SK-N-SH treated with all-trans-retinoic acid at 6 μM for 48 hours (cell line): Measurements from ENCODE around the gene PPP1R14D.

Source experiments
- ARNTL ChIP-seq: fragments of 450-650 bp; formaldehyde crosslinking; IDR thresholded peaks from 2 replicates; pipeline ENCODE4 v1.5.0; 2020; ENCODE audit warnings: low read depth, mild to moderate bottlenecking, moderate library complexity, borderline replicate concordance
- ZNF8 ChIP-seq: fragments of 450-650 bp; formaldehyde crosslinking; IDR thresholded peaks from 2 replicates; pipeline ENCODE4 v1.5.0; 2020; ENCODE audit warnings: mild to moderate bottlenecking, moderate library complexity

GRCh38 chr15:40858706-40859105, 30.2 kb upstream of the PPP1R14D start:
- TF ChIP-seq ZNF8 (CRISPR knock-in tag): no peak
- no peak for TF ChIP-seq ARNTL (CRISPR knock-in tag)
